ENCODE results near the gene BANK1.

GRCh38 chr4:101987623-101988243 lies 197.2 kb downstream of the BANK1 start:
- no peak for TF ChIP-seq TAF1 (IDR thresholded peaks at IDR 0.05; ENCODE audit: low read depth)
- no peak for TF ChIP-seq CTCF (IDR thresholded peaks at IDR 0.05; ENCODE audit: poor library complexity, severe bottlenecking)
- TF ChIP-seq MXI1 (conservative IDR thresholded peaks at IDR 0.05; ENCODE audit: poor library complexity, severe bottlenecking), result no peak
- no peak for TF ChIP-seq EZH2 (IDR thresholded peaks at IDR 0.05; ENCODE audit: borderline replicate concordance, insufficient read depth, low read length, poor library complexity, severe bottlenecking)
- TF ChIP-seq REST (IDR thresholded peaks at IDR 0.05; ENCODE audit: borderline replicate concordance), result no peak
